Umbilical cord (tissue), 2 donors: ENCODE results near the gene CTDSP2. TPM values are rescaled to one million over a fixed set of nuclear protein-coding genes. Genes with fewer than 3 reads are reported as not detected.
"Not testable (repeated sequence)": the region's sequence is repeated elsewhere in the genome, so short reads cannot be mapped to it uniquely, and the experiment has no call there.

Experiments
- DNase-seq: peaks from one replicate; pipeline ENCODE4 v3.0.0-alpha.2; 2015; ENCODE audit warnings: low spot score
- total RNA-seq: library from RNA; depleted of rRNA; stranded (reverse); fragments of >200 nt; gene quantifications from one replicate; pipeline ENCODE4 v1.2.3, GENCODE V29; 2014; ENCODE audit warnings: low replicate concordance; ENCODE audit not compliant: insufficient read depth

The CTDSP2 gene
- total RNA-seq, 1 donor from 2014 or later = 68.4 TPM

GRCh38 chr12:57853864-57854556, 7.5 kb upstream of the CTDSP2 start:
- DNase-seq = no peak

- DNase-seq = peak; percentile 84
Observed at GRCh38 chr12:57852620-57853500, 6.3 kb upstream of the CTDSP2 start.

- DNase-seq = no peak
Observed at GRCh38 chr12:57852200-57852599, 5.7 kb upstream of the CTDSP2 start.

- DNase-seq = no peak
Observed at GRCh38 chr12:57851552-57851951, 5.0 kb upstream of the CTDSP2 start.

- no peak for DNase-seq
Observed at GRCh38 chr12:57850854-57851430, 4.4 kb upstream of the CTDSP2 start.

- not testable (repeated sequence) for DNase-seq
Observed at GRCh38 chr12:57849447-57849846, 2.9 kb upstream of the CTDSP2 start.

GRCh38 chr12:57849035-57849434, 2.5 kb upstream of the CTDSP2 start:
- no peak for DNase-seq

GRCh38 chr12:57848208-57848607, 1.7 kb upstream of the CTDSP2 start:
- DNase-seq = no peak

- no peak for DNase-seq
Observed at GRCh38 chr12:57846285-57846576, 298 bp downstream of the CTDSP2 start.

- peak; percentile 54 for DNase-seq
Observed at GRCh38 chr12:57845478-57846284, 848 bp downstream of the CTDSP2 start.

GRCh38 chr12:57844709-57845477, 1.6 kb downstream of the CTDSP2 start:
- peak; percentile 81 for DNase-seq

- peak; percentile 54 for DNase-seq
Observed at GRCh38 chr12:57842342-57843294, 3.9 kb downstream of the CTDSP2 start.

- no peak for DNase-seq
Observed at GRCh38 chr12:57841445-57841844, 5.1 kb downstream of the CTDSP2 start.

GRCh38 chr12:57840726-57841125, 5.8 kb downstream of the CTDSP2 start:
- DNase-seq = peak; percentile 67

GRCh38 chr12:57839996-57840395, 6.5 kb downstream of the CTDSP2 start:
- DNase-seq = no peak

GRCh38 chr12:57838594-57839302, 7.8 kb downstream of the CTDSP2 start:
- DNase-seq = no peak

GRCh38 chr12:57837864-57838562, 8.5 kb downstream of the CTDSP2 start:
- peak; percentile 83 for DNase-seq
